ENCODE data around the gene DIABLO.
A peak's percentile ranks its signal among the peaks of the same experiment; 100 is the strongest.
"Not testable (repeated sequence)": the region's sequence is repeated elsewhere in the genome, so short reads cannot be mapped to it uniquely, and the experiment has no call there.

Gene DIABLO

DNA sequence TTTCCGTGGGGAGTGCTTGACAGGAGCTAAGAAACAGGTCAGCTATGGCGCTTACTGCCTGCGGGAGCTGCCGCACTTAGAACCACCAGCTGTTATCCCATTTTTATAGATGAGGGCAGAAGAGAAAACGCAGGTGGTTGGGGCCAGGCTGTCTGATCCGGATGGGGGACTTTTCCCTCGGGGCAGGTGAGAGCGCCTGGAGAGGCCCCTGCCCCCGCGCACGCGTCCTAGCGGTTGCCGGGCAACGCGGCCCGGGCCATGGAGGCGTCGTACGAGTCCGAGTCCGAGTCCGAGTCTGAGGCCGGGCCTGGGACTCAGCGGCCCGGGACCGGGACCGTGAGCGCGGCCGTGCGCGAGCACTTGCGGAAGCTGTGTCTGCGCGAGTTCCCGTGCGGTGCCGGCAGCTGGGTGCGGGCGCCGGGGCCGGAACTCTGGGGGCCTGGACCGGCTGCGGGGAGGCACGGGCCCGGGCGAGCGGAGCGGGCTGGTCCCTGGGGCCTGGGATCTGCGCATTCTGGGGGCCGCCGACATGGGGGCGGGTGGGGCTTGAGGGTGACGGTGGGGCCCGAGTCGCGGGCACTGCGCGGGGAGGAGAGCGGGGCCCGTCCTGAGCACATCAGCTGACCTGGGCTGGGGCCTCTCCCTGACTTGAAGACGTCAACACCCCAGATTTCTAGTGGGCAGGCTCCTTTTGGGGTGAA, 42.8 kb downstream of the DIABLO start, which contains the start of gene LRRC43:
LRRC43 (plus strand) TSS at position 237 of the 701 bp plus-strand sequence; CDS start at position 259, 22 bp downstream.
- H3K36me3 ChIP-seq (replicated peaks; ENCODE audit: low read depth, low read length), result no peaks in the 10 kb centered on the region
- TF ChIP-seq EZH2phosphoT487 (IDR thresholded peaks at IDR 0.05; ENCODE audit: low read depth), result no peak
- TF ChIP-seq, protein P1, sequence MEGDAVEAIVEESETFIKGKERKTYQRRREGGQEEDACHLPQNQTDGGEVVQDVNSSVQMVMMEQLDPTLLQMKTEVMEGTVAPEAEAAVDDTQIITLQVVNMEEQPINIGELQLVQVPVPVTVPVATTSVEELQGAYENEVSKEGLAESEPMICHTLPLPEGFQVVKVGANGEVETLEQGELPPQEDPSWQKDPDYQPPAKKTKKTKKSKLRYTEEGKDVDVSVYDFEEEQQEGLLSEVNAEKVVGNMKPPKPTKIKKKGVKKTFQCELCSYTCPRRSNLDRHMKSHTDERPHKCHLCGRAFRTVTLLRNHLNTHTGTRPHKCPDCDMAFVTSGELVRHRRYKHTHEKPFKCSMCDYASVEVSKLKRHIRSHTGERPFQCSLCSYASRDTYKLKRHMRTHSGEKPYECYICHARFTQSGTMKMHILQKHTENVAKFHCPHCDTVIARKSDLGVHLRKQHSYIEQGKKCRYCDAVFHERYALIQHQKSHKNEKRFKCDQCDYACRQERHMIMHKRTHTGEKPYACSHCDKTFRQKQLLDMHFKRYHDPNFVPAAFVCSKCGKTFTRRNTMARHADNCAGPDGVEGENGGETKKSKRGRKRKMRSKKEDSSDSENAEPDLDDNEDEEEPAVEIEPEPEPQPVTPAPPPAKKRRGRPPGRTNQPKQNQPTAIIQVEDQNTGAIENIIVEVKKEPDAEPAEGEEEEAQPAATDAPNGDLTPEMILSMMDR (IDR thresholded peaks at IDR 0.05; ENCODE audit: low read depth, low read length), result no peak
- 0 out of 2 replicates have a peak, but pooled peaks cover 3% of the 10 kb centered on the region for H3K4me1 ChIP-seq (ENCODE audit: low read length)
- H2AFZ ChIP-seq (ENCODE audit: low read depth, low read length), result peak within 1 kb of the TSS; percentile 47
- H3K4me2 ChIP-seq (ENCODE audit: low read length), result peak within 1 kb of the TSS; percentile 75
- no peaks in the 10 kb centered on the region for H4K20me1 ChIP-seq (ENCODE audit: insufficient read depth, low read length)
- H3K4me3 ChIP-seq (ENCODE audit: low read length), result peak within 1 kb of the TSS; percentile 83
- no peaks in the 10 kb centered on the region for H3K79me2 ChIP-seq (ENCODE audit: low read length)
- H3K9me3 ChIP-seq (ENCODE audit: insufficient read depth, low read length), result no peaks in the 10 kb centered on the region
- H3K27me3 ChIP-seq (ENCODE audit: low read depth, low read length), result no peaks in the 10 kb centered on the region
- H3K27ac ChIP-seq (ENCODE audit: low read length), result no peak within 1 kb of the TSS
- H3K9ac ChIP-seq (ENCODE audit: low read length), result peak within 1 kb of the TSS; percentile 47; the same call in 1 of the 2 replicates

DNA sequence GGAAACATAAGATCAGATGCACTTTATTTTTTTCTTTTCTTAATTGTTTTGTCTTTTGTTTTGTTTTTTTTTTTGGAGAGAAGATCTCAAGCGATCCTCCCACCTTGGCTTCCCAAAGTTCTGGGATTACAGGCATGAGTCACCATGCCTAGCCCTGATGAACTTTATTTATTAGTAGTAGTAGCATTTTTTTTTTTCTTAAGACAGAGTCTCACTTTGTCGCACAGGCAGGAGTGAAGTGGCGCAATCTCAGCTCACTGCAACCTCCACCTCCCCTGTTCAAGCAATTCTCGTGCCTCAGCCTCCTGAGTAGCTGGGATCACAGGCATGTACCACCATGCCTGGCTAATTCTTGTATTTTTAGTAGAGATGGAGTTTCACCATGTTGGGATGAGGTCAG, 49.4 kb downstream of the DIABLO start:
- H3K27me3 ChIP-seq (ENCODE audit: low read depth, low read length); H3K4me3 ChIP-seq (ENCODE audit: low read length); H3K9ac ChIP-seq (ENCODE audit: low read length); H3K4me1 ChIP-seq (ENCODE audit: low read length); H4K20me1 ChIP-seq (ENCODE audit: insufficient read depth, low read length); H3K27ac ChIP-seq (ENCODE audit: low read length); H3K4me2 ChIP-seq (ENCODE audit: low read length); H3K79me2 ChIP-seq (ENCODE audit: low read length); H3K36me3 ChIP-seq (replicated peaks; ENCODE audit: low read depth, low read length); H2AFZ ChIP-seq (ENCODE audit: low read depth, low read length); H3K9me3 ChIP-seq (ENCODE audit: insufficient read depth, low read length): not testable (repeated sequence)

DNA sequence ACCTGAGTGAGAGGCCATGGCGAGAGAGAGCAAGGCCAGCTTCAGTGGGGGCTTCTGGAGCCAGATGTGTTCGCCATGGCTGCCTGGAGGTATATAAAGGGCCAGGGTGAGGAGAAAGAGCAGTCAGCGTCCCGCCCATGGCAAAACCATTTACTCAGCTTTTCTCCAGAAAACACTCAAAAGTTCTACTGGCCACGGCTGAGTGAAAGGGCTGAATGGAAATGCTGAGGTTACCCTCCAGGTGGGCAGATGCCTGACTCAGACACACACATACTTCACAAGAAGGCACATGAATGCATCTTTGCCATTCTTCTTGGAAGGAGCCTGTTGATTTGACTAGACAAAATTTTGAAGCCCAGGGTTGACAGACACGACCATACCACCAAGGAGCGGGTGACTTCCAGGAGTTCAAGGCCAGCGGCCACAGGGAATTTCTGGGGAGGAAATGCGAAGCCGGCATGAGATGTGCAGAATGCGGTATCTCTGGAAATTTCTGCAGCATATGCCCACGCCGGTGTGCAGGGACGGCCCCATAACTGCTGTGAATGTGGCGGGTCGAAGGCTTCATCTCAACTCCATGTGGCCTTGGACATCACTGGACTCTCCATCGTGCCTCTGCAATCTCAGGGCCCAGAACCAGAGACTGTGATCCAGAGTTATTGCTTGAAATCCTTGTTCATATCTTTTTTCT, 51.6 kb downstream of the DIABLO start, which contains the start of gene IL31:
IL31 (minus strand) TSS at position 67 of the 691 bp plus-strand sequence; CDS start at position 18, 49 bp downstream.
- Histone ChIP-seq H3K4me1 (ENCODE audit: low read length) (no peaks in the 10 kb centered on the region), H3K4me3 (ENCODE audit: low read length) (no peak within 1 kb of the TSS), H3K27ac (ENCODE audit: low read length) (no peak within 1 kb of the TSS), H2AFZ (ENCODE audit: low read depth, low read length) (no peak within 1 kb of the TSS), H4K20me1 (ENCODE audit: insufficient read depth, low read length) (no peaks in the 10 kb centered on the region), H3K79me2 (ENCODE audit: low read length) (no peaks in the 10 kb centered on the region), H3K9me3 (ENCODE audit: insufficient read depth, low read length) (no peaks in the 10 kb centered on the region), H3K4me2 (ENCODE audit: low read length) (no peak within 1 kb of the TSS), H3K36me3 (replicated peaks; ENCODE audit: low read depth, low read length) (no peaks in the 10 kb centered on the region), H3K9ac (ENCODE audit: low read length) (no peak within 1 kb of the TSS), H3K27me3 (ENCODE audit: low read depth, low read length) (peaks cover 10% of the 10 kb centered on the region; the same call in 1 of the 2 replicates)
- TF ChIP-seq, protein P1 (IDR thresholded peaks at IDR 0.05; ENCODE audit: low read depth, low read length), result no peak
- no peak for TF ChIP-seq EZH2phosphoT487 (IDR thresholded peaks at IDR 0.05; ENCODE audit: low read depth)

DNA sequence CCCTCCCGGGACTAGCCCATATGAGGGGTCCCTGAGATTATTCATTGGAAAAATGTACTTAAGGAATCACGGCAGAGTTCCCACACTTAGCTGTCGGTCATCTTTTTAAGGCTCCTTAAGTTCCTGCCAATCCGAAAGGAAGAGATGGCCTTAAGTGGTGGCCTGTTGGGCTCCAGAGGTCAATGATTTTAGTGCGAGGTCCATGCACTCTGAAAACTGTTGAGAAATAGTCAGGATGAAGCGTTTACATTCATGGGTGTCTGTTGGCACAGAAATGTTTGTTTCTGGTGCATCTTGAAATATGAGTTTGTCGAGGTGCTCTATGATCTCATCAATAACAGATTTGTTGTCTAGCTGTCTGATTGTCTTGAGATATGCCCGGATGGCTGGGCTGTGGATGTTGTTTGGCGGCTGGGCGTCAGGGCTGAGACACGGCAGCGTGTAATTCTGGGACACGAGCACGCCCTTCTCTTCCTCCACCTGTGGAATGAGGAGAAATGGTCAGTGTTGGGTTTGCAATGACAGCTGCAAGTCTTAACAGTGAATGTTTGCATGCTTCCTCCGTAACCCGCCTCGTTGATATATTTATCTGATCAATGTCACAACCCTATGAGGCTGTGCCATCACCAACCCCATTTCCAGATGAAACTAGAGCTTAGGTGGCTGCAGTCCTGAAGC, 53.5 kb downstream of the DIABLO start:
- no peak overlapping the region for H2AFZ ChIP-seq (ENCODE audit: low read depth, low read length)
- peaks cover 22% of the 10 kb centered on the region for H3K27me3 ChIP-seq (ENCODE audit: low read depth, low read length)
- no peak for TF ChIP-seq EZH2phosphoT487 (IDR thresholded peaks at IDR 0.05; ENCODE audit: low read depth)
- TF ChIP-seq, protein P1 (IDR thresholded peaks at IDR 0.05; ENCODE audit: low read depth, low read length), result no peak
- H3K27ac ChIP-seq (ENCODE audit: low read length), result no peak overlapping the region
- no peak overlapping the region for H3K4me2 ChIP-seq (ENCODE audit: low read length)
- H3K36me3 ChIP-seq (replicated peaks; ENCODE audit: low read depth, low read length), result no peaks in the 10 kb centered on the region
- no peaks in the 10 kb centered on the region for H4K20me1 ChIP-seq (ENCODE audit: insufficient read depth, low read length)
- H3K4me3 ChIP-seq (ENCODE audit: low read length), result no peak overlapping the region
- peaks cover 2% of the 10 kb centered on the region for H3K4me1 ChIP-seq (ENCODE audit: low read length)
- no peaks in the 10 kb centered on the region for H3K9me3 ChIP-seq (ENCODE audit: insufficient read depth, low read length)
- no peak overlapping the region for H3K9ac ChIP-seq (ENCODE audit: low read length)
- no peaks in the 10 kb centered on the region for H3K79me2 ChIP-seq (ENCODE audit: low read length)

Measured in OCI-LY3 (cell line).